PC-9 (cell line): Measurements from ENCODE around the gene SMOC2. TPM values are rescaled to one million over a fixed set of nuclear protein-coding genes. Genes with fewer than 3 reads are reported as not detected.

Experiments
- BruUV-seq: library from RNA; stranded (reverse); fragments of 400-500 nt; replicated peaks from 2 replicates; lab custom pipeline; 2021; lab: Mats Ljungman, UMichigan
- CTCF ChIA-PET: fragments of 300-600 bp; sonication (Branson Sonifier 250); formaldehyde crosslinking; loops from one replicate; lab custom pipeline; 2022; ENCODE audit warnings: antibody characterized with exemption; lab: Charles Lee
- POLR2A ChIA-PET: fragments of 300-600 bp; sonication (Branson Sonifier 250); formaldehyde crosslinking; loops from one replicate; lab custom pipeline; 2022; ENCODE audit warnings: antibody characterized with exemption; ENCODE audit not compliant: unreplicated experiment; lab: Charles Lee
- DNase-seq, 2 experiments: peaks; one replicate each; pipeline versions ENCODE4 v3.0.0 to v3.0.0-alpha.2; 2015 to 2022; ENCODE audit warnings: mixed read lengths in 1 of 2
- H2AFZ ChIP-seq: fragments of 200-600 bp; sonication (generic); 2 replicates; pipeline ENCODE4 v1.8.1; 2017; ENCODE audit warnings: antibody characterized with exemption
- H3F3A ChIP-seq: fragments of 200-600 bp; sonication (generic); 2 replicates; pipeline ENCODE4 v1.8.1; 2017; ENCODE audit warnings: antibody characterized with exemption, mild to moderate bottlenecking, low read depth; ENCODE audit not compliant: insufficient read depth
- H3K27ac ChIP-seq: fragments of 200-600 bp; sonication (generic); 2 replicates; pipeline ENCODE4 v1.6.1; 2016; ENCODE audit warnings: mixed run types
- H3K27me3 ChIP-seq: fragments of 200-600 bp; sonication (generic); 2 replicates; pipeline ENCODE4 v1.6.1; 2016; ENCODE audit warnings: low read depth, mixed run types; ENCODE audit not compliant: insufficient read depth
- H3K36me3 ChIP-seq: fragments of 200-600 bp; sonication (generic); 2 replicates; pipeline ENCODE4 v1.6.1; 2016; ENCODE audit warnings: low read depth, mixed run types
- H3K4me1 ChIP-seq: fragments of 200-600 bp; sonication (generic); replicated peaks from 2 replicates; pipeline ENCODE4 v1.6.1; 2016; ENCODE audit warnings: mixed run types; ENCODE audit not compliant: insufficient read depth
- H3K4me2 ChIP-seq: fragments of 200-600 bp; sonication (generic); 2 replicates; pipeline ENCODE4 v1.6.1; 2017; ENCODE audit warnings: mixed run types
- H3K4me3 ChIP-seq: fragments of 200-600 bp; sonication (generic); 2 replicates; pipeline ENCODE4 v1.6.1; 2016; ENCODE audit warnings: mixed run types
- H3K79me2 ChIP-seq: fragments of 200-600 bp; sonication (generic); 2 replicates; pipeline ENCODE4 v1.6.1; 2017; ENCODE audit warnings: low read depth, mixed run types
- H3K9me2 ChIP-seq: fragments of 200-600 bp; sonication (generic); 2 replicates; pipeline ENCODE4 v1.8.1; 2017; ENCODE audit warnings: mild to moderate bottlenecking; ENCODE audit not compliant: insufficient read depth
- H3K9me3 ChIP-seq: fragments of 200-600 bp; sonication (generic); 2 replicates; pipeline ENCODE4 v1.8.1; 2016; ENCODE audit warnings: low read depth; ENCODE audit not compliant: insufficient read depth
- H4K20me1 ChIP-seq: fragments of 200-600 bp; sonication (generic); 2 replicates; pipeline ENCODE4 v1.8.1; 2017; ENCODE audit not compliant: insufficient read depth
- CTCF ChIP-seq: fragments of 200-600 bp; sonication (generic); conservative IDR thresholded peaks from 2 replicates; pipeline ENCODE4 v1.6.1; 2017; ENCODE audit warnings: mixed run types, antibody characterized with exemption, mild to moderate bottlenecking, moderate library complexity
- EZH2 ChIP-seq: fragments of 200-600 bp; sonication (generic); IDR thresholded peaks from 2 replicates; pipeline ENCODE4 v1.8.0; 2017; ENCODE audit warnings: antibody characterized with exemption, low read depth
- intact Hi-C: fragments of 100-400 bp; cut with micrococcal nuclease; formaldehyde crosslinking; loops from one replicate; pipeline ENCODE4 v1.10.0; 2022; ENCODE audit not compliant: unreplicated experiment
- total RNA-seq: library from RNA; stranded (reverse); gene quantifications from 2 replicates; pipeline ENCODE4 v1.2.3, GENCODE V29; 2021

The SMOC2 gene
- total RNA-seq, 1 experiment from 2014 or later = not detected

- Histone ChIP-seq H4K20me1 (no peaks in the 10 kb centered on the region), H3K4me2 (no peak overlapping the region), H3K9me3 (no peaks in the 10 kb centered on the region), H3K4me1 (no peaks in the 10 kb centered on the region), H3K79me2 (no peaks in the 10 kb centered on the region), H3K36me3 (no peaks in the 10 kb centered on the region), H3F3A (no peaks in the 10 kb centered on the region), H3K9me2 (no peaks in the 10 kb centered on the region), H3K27me3 (peaks cover 97% of the 10 kb centered on the region), H3K27ac (no peak overlapping the region), H2AFZ (no peak overlapping the region), H3K4me3 (no peak overlapping the region)
- no peak for DNase-seq
- BruUV-seq = no TSS peak
- TF ChIP-seq EZH2 (no peak), CTCF (no peak)
- ChIA-PET CTCF (no interaction called here), POLR2A (no interaction called here)
- intact Hi-C loops = no loop called here
Measured at GRCh38 chr6:168507297-168507696, 66.3 kb downstream of the SMOC2 start.

- CTCF ChIA-PET = no interaction called here
- Histone ChIP-seq H3K27ac (no peak overlapping the region), H3K4me1 (no peaks in the 10 kb centered on the region), H4K20me1 (no peaks in the 10 kb centered on the region), H3K4me3 (no peak overlapping the region), H3K4me2 (no peak overlapping the region), H3K79me2 (no peaks in the 10 kb centered on the region), H3K36me3 (no peaks in the 10 kb centered on the region), H3F3A (no peaks in the 10 kb centered on the region), H3K27me3 (peaks cover 100% of the 10 kb centered on the region), H3K9me2 (no peaks in the 10 kb centered on the region), H3K9me3 (no peaks in the 10 kb centered on the region), H2AFZ (no peak overlapping the region)
- no TSS peak for BruUV-seq
- no peak for DNase-seq
- TF ChIP-seq EZH2 = no peak
- no peak for TF ChIP-seq CTCF
- intact Hi-C loops = no loop called here
- POLR2A ChIA-PET = no interaction called here
Measured at GRCh38 chr6:168507730-168508129, 66.7 kb downstream of the SMOC2 start.

- CTCF ChIA-PET = no interaction called here
Measured at GRCh38 chr6:168508903-168509302, 67.9 kb downstream of the SMOC2 start.

More at GRCh38 chr6:168508903-168509302, 67.9 kb downstream of the SMOC2 start:
- Histone ChIP-seq H3K4me1 (no peaks in the 10 kb centered on the region), H3K36me3 (no peaks in the 10 kb centered on the region), H3K9me3 (no peaks in the 10 kb centered on the region), H3K79me2 (no peaks in the 10 kb centered on the region), H4K20me1 (no peaks in the 10 kb centered on the region), H3K27me3 (peaks cover 100% of the 10 kb centered on the region), H3K4me2 (no peak overlapping the region), H3K27ac (no peak overlapping the region), H3F3A (no peaks in the 10 kb centered on the region), H3K4me3 (no peak overlapping the region), H2AFZ (no peak overlapping the region), H3K9me2 (no peaks in the 10 kb centered on the region)
- POLR2A ChIA-PET = no interaction called here
- TF ChIP-seq EZH2 (no peak), CTCF (no peak)
- no peak for DNase-seq
- intact Hi-C loops = no loop called here
- no TSS peak for BruUV-seq
